NCI-H69 (cell line): ENCODE results near the gene TROAP.
"Not testable (repeated sequence)": the region's sequence is repeated elsewhere in the genome, so short reads cannot be mapped to it uniquely, and the experiment has no call there.

Experiments used
- DNase-seq: peaks from one replicate; lab custom pipeline; 2025; lab: John Stamatoyannopoulos, UW

The TROAP gene

GRCh38 chr12:49330631-49331379 is 7.8 kb downstream of the TROAP start:
- no peak for DNase-seq

GRCh38 chr12:49331380-49332222 is 8.5 kb downstream of the TROAP start:
- peak; percentile 66 for DNase-seq

- DNase-seq = no peak
These were observed 9.4 kb downstream of the TROAP start for GRCh38 chr12:49332441-49332861.

- DNase-seq = no peak
These were observed 9.9 kb downstream of the TROAP start for GRCh38 chr12:49332891-49333371.

- not testable (repeated sequence) for DNase-seq
These were observed 10.7 kb downstream of the TROAP start for GRCh38 chr12:49333778-49334177.

- DNase-seq = no peak
These were observed 11.2 kb downstream of the TROAP start for GRCh38 chr12:49334226-49334625.

- DNase-seq = no peak
These were observed 11.6 kb downstream of the TROAP start for GRCh38 chr12:49334681-49335080.

GRCh38 chr12:49335118-49335954 is 12.3 kb downstream of the TROAP start:
- DNase-seq = no peak

- DNase-seq = no peak
These were observed 13.0 kb downstream of the TROAP start for GRCh38 chr12:49335955-49336644.

- peak; percentile 94 for DNase-seq
These were observed 13.9 kb downstream of the TROAP start, which contains the start of gene C1QL4 for GRCh38 chr12:49336645-49337584. C1QL4 (minus strand) TSS chr12:49337188; CDS start chr12:49336477, 711 bp downstream.

GRCh38 chr12:49338830-49339463 is 15.9 kb downstream of the TROAP start:
- no peak for DNase-seq

- peak; percentile 53 for DNase-seq
These were observed 16.4 kb downstream of the TROAP start for GRCh38 chr12:49339464-49339861.

- no peak for DNase-seq
These were observed 17.2 kb downstream of the TROAP start for GRCh38 chr12:49340095-49340870.

GRCh38 chr12:49340971-49341776 is 18.1 kb downstream of the TROAP start:
- DNase-seq = no peak

GRCh38 chr12:49341777-49342065 is 18.7 kb downstream of the TROAP start:
- DNase-seq = no peak

- DNase-seq = peak; percentile 98
These were observed 19.2 kb downstream of the TROAP start for GRCh38 chr12:49342066-49342913.
